IMR-90 (cell line): ENCODE results near the gene EIF1AD. TPM values are rescaled to one million over a fixed set of nuclear protein-coding genes. Genes with fewer than 3 reads are reported as not detected.

Experiments used
- ATAC-seq: fragments of 200-7000 bp; cut with Tn5 transposase; 2 replicates; pipeline ENCODE4 v1.9.1; 2020; ENCODE audit warnings: low read depth, mild to moderate bottlenecking, moderate library complexity
- BruUV-seq: library from RNA; stranded (reverse); fragments of 400-500 nt; replicated peaks from 2 replicates; lab custom pipeline; 2021; lab: Mats Ljungman, UMichigan
- CTCF ChIA-PET: fragments of 300-600 bp; formaldehyde crosslinking; extraction: SDS; loops from one replicate; lab custom pipeline; 2021; ENCODE audit warnings: antibody characterized with exemption; lab: Yijun Ruan, JAX
- POLR2A ChIA-PET: fragments of 300-600 bp; sonication (Branson Sonifier 250); formaldehyde crosslinking; loops from one replicate; lab custom pipeline; 2022; ENCODE audit warnings: antibody characterized with exemption; ENCODE audit not compliant: unreplicated experiment; lab: Charles Lee
- DNase-seq: peaks from one replicate; pipeline ENCODE4 v3.0.0; 2013
- H2AFZ ChIP-seq: replicated peaks from 2 replicates; pipeline ENCODE3; 2013; ENCODE audit warnings: low read length, mild to moderate bottlenecking; ENCODE audit not compliant: poor library complexity
- H2AK5ac ChIP-seq: 2 replicates; pipeline ENCODE4 v1.6.1; 2013; ENCODE audit warnings: low read depth, low read length, inconsistent platforms
- H2AK9ac ChIP-seq: replicated peaks from 2 replicates; pipeline ENCODE3; 2013; ENCODE audit warnings: mild to moderate bottlenecking, low read depth, low read length, moderate library complexity; ENCODE audit not compliant: poor library complexity
- H2BK120ac ChIP-seq: 2 replicates; pipeline ENCODE4 v1.6.1; 2013; ENCODE audit warnings: low read depth, low read length, inconsistent platforms
- H2BK15ac ChIP-seq: 3 replicates; pipeline ENCODE4 v1.6.1; 2013; ENCODE audit warnings: low read depth, low read length, inconsistent platforms
- H2BK20ac ChIP-seq: 2 replicates; pipeline ENCODE4 v1.6.1; 2013; ENCODE audit warnings: low read depth, mild to moderate bottlenecking, inconsistent platforms, low read length, moderate library complexity
- H2BK5ac ChIP-seq: 2 replicates; pipeline ENCODE4 v1.6.1; 2013; ENCODE audit warnings: mild to moderate bottlenecking, low read depth, low read length, inconsistent platforms; ENCODE audit not compliant: poor library complexity, severe bottlenecking
- H3K14ac ChIP-seq: replicated peaks from 2 replicates; pipeline ENCODE4 v1.6.1; 2013; ENCODE audit warnings: low read depth, low read length, inconsistent platforms
- H3K18ac ChIP-seq: 2 replicates; pipeline ENCODE4 v1.6.1; 2013; ENCODE audit warnings: low read depth, low read length, control low read depth
- H3K23ac ChIP-seq: 2 replicates; pipeline ENCODE4 v1.6.1; 2013; ENCODE audit warnings: low read depth, low read length, inconsistent platforms
- H3K27ac ChIP-seq: 2 replicates; pipeline ENCODE4 v1.5.1; 2013; ENCODE audit warnings: mild to moderate bottlenecking, control low read depth, low read length; ENCODE audit not compliant: insufficient read depth
- H3K27me3 ChIP-seq: 2 replicates; pipeline ENCODE4 v1.6.1; 2013; ENCODE audit warnings: low read length; ENCODE audit not compliant: control insufficient read depth, insufficient read depth
- H3K36me3 ChIP-seq: 2 replicates; pipeline ENCODE4 v1.6.1; 2013; ENCODE audit warnings: low read length, mixed read lengths; ENCODE audit not compliant: control insufficient read depth, insufficient read depth
- H3K4ac ChIP-seq: 2 replicates; pipeline ENCODE4 v1.6.1; 2013; ENCODE audit warnings: low read depth, low read length, inconsistent platforms
- H3K4me1 ChIP-seq: 2 replicates; pipeline ENCODE4 v1.6.1; 2013; ENCODE audit warnings: low read length, mixed read lengths; ENCODE audit not compliant: control insufficient read depth, insufficient read depth
- H3K4me2 ChIP-seq: 2 replicates; pipeline ENCODE4 v1.6.1; 2013; ENCODE audit warnings: low read depth, mild to moderate bottlenecking, control low read depth, low read length, moderate library complexity
- H3K4me3 ChIP-seq: 2 replicates; pipeline ENCODE4 v1.5.1; 2013; ENCODE audit warnings: low read depth, mild to moderate bottlenecking, control low read depth, low read length, moderate library complexity; ENCODE audit not compliant: insufficient read depth
- H3K56ac ChIP-seq: 2 replicates; pipeline ENCODE4 v1.6.1; 2013; ENCODE audit warnings: low read length, inconsistent platforms; ENCODE audit not compliant: insufficient read depth; ENCODE audit errors: extremely low read depth
- H3K79me1 ChIP-seq, 2 experiments: 2 replicates each; pipeline ENCODE4 v1.6.1; 2013; ENCODE audit warnings: low read length in 2 of 2, inconsistent platforms in 1 of 2, low read depth in 1 of 2
- H3K9ac ChIP-seq: 2 replicates; pipeline ENCODE4 v1.6.1; 2013; ENCODE audit warnings: low read depth, low read length, control low read depth
- H3K9me1 ChIP-seq: 2 replicates; pipeline ENCODE4 v1.6.1; 2013; ENCODE audit warnings: low read length, inconsistent platforms; ENCODE audit not compliant: insufficient read depth
- H3K9me3 ChIP-seq: 2 replicates; pipeline ENCODE4 v1.6.1; 2013; ENCODE audit warnings: low read length; ENCODE audit not compliant: control insufficient read depth, insufficient read depth
- H4K20me1 ChIP-seq: 2 replicates; pipeline ENCODE4 v1.6.1; 2013; ENCODE audit warnings: low read length, inconsistent platforms; ENCODE audit not compliant: insufficient read depth
- H4K5ac ChIP-seq: 2 replicates; pipeline ENCODE4 v1.6.1; 2013; ENCODE audit warnings: mild to moderate bottlenecking, low read depth, low read length, control low read depth
- H4K8ac ChIP-seq, 2 experiments: 2 replicates each; pipeline ENCODE4 v1.6.1; 2013; ENCODE audit warnings: low read depth in 2 of 2, low read length in 2 of 2, control low read depth in 1 of 2, inconsistent platforms in 1 of 2
- H4K91ac ChIP-seq: 2 replicates; pipeline ENCODE4 v1.6.1; 2013; ENCODE audit warnings: low read depth, low read length, inconsistent platforms; ENCODE audit not compliant: insufficient read depth
- BHLHE40 ChIP-seq: fragments of 150-350 bp; IDR thresholded peaks from 2 replicates; pipeline ENCODE4 v1.6.1; 2016; ENCODE audit warnings: mild to moderate bottlenecking, low read depth, low read length
- CEBPB ChIP-seq: IDR thresholded peaks from 2 replicates; pipeline ENCODE4 v1.6.1; 2012; ENCODE audit warnings: low read depth, low read length, improper control_type of control experiment
- CHD1 ChIP-seq: IDR thresholded peaks from 2 replicates; pipeline ENCODE4 v1.6.1; 2012; ENCODE audit warnings: low read depth, low read length, improper control_type of control experiment
- MAFK ChIP-seq: IDR thresholded peaks from 2 replicates; pipeline ENCODE4 v1.6.1; 2012; ENCODE audit warnings: low read depth, low read length, improper control_type of control experiment
- MAZ ChIP-seq: IDR thresholded peaks from 2 replicates; pipeline ENCODE4 v1.6.1; 2012; ENCODE audit warnings: low read depth, mild to moderate bottlenecking, low read length, improper control_type of control experiment, moderate library complexity, borderline replicate concordance
- MXI1 ChIP-seq: IDR thresholded peaks from 2 replicates; pipeline ENCODE4 v1.6.1; 2012; ENCODE audit warnings: low read depth, mild to moderate bottlenecking, low read length, moderate library complexity, borderline replicate concordance
- NFE2L2 ChIP-seq: fragments of 150-350 bp; IDR thresholded peaks from 2 replicates; pipeline ENCODE4 v1.6.1; 2016; ENCODE audit warnings: low read depth, mild to moderate bottlenecking, low read length
- POLR2A ChIP-seq: IDR thresholded peaks from 2 replicates; pipeline ENCODE4 v1.6.1; 2012; ENCODE audit warnings: mild to moderate bottlenecking, low read depth, low read length
- SMC3 ChIP-seq: fragments of 150-350 bp; IDR thresholded peaks from 2 replicates; pipeline ENCODE4 v1.6.1; 2016; ENCODE audit warnings: low read depth, mild to moderate bottlenecking, antibody characterized with exemption, low read length, moderate library complexity
- USF2 ChIP-seq: fragments of 150-350 bp; IDR thresholded peaks from 2 replicates; pipeline ENCODE4 v1.6.1; 2017; ENCODE audit warnings: mild to moderate bottlenecking, antibody characterized with exemption, low read length, low read depth
- WGBS, 2 experiments: methylation state at CpG; one replicate each; pipeline versions ENCODE4 v1.1.5 to v1.1.7; 2013; ENCODE audit warnings: missing lambda C conversion rate in 2 of 2; ENCODE audit not compliant: insufficient read length in 1 of 2; ENCODE audit errors: extremely low coverage in 2 of 2; 5-methylcytosine and 5-hydroxymethylcytosine counted together
- dilution Hi-C: fragments of 300-500 bp; cut with HindIII; formaldehyde crosslinking; loops from one replicate; pipeline ENCODE4 v1.14.3; 2018; ENCODE audit warnings: low sequenced_read_pairs; ENCODE audit not compliant: unreplicated experiment
- in situ Hi-C: fragments of 300-500 bp; cut with MboI; formaldehyde crosslinking; loops from 3 replicates; pipeline ENCODE4 v1.14.3; 2019; ENCODE audit warnings: low sequenced_read_pairs, inconsistent platforms, mixed read lengths
- intact Hi-C: fragments of 100-400 bp; cut with micrococcal nuclease; formaldehyde crosslinking; loops from 2 replicates; pipeline ENCODE4 v1.10.0; 2022
- polyA plus RNA-seq, 3 experiments: library from polyadenylated mRNA; depleted of rRNA; stranded (reverse); fragments of >200 nt; gene quantifications; 2 replicates each; pipeline ENCODE4 v1.2.3, GENCODE V29; 2012; ENCODE audit warnings: low replicate concordance in 1 of 3
- total RNA-seq: library from RNA; depleted of rRNA; stranded (reverse); fragments of >200 nt; gene quantifications from 2 replicates; pipeline ENCODE4 v1.2.3, GENCODE V29; 2012
- TF ChIP-seq, protein P1 (sequence below): conservative IDR thresholded peaks from 2 replicates; pipeline ENCODE4 v1.5.1; 2012; ENCODE audit warnings: mild to moderate bottlenecking, low read depth, low read length, improper control_type of control experiment

EIF1AD gene
- total and polyA plus RNA-seq, 2 of the 4 experiments (the other 2 are of a cell fraction): 32.5 to 62.6 TPM

GRCh38 chr11:66045177-66045639 lies 43.3 kb upstream of the EIF1AD start (continued):
- TF ChIP-seq, protein P1, sequence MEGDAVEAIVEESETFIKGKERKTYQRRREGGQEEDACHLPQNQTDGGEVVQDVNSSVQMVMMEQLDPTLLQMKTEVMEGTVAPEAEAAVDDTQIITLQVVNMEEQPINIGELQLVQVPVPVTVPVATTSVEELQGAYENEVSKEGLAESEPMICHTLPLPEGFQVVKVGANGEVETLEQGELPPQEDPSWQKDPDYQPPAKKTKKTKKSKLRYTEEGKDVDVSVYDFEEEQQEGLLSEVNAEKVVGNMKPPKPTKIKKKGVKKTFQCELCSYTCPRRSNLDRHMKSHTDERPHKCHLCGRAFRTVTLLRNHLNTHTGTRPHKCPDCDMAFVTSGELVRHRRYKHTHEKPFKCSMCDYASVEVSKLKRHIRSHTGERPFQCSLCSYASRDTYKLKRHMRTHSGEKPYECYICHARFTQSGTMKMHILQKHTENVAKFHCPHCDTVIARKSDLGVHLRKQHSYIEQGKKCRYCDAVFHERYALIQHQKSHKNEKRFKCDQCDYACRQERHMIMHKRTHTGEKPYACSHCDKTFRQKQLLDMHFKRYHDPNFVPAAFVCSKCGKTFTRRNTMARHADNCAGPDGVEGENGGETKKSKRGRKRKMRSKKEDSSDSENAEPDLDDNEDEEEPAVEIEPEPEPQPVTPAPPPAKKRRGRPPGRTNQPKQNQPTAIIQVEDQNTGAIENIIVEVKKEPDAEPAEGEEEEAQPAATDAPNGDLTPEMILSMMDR: peak; percentile 88
- TF ChIP-seq MXI1: no peak
- TF ChIP-seq SMC3: peak; percentile 68

- no peak overlapping the region for H2AK5ac ChIP-seq
- intact Hi-C loops (loop anchor here (2.0 kb wide), 1 partner anchor 42 kb away; the partner anchor contains the start of genes BANF1 and EIF1AD), in situ Hi-C loops (no loop called here), dilution Hi-C loops (no loop called here)
- no peak overlapping the region for H2BK5ac ChIP-seq
- no peak overlapping the region for H2BK15ac ChIP-seq
- H2AK9ac ChIP-seq: no peak overlapping the region
- no TSS peak for BruUV-seq
- no peak overlapping the region for H4K91ac ChIP-seq
- peaks cover 31% of the 10 kb centered on the region for H3K27me3 ChIP-seq
- ATAC-seq: no peak
- POLR2A ChIA-PET: no interaction called here
- no peak overlapping the region for H3K56ac ChIP-seq
- H3K79me1 ChIP-seq: no peaks in the 10 kb centered on the region
- WGBS, 2 experiments: 70% methylated on average over 3 of the region's 6 CpGs; no CpG with 5 or more reads in 1 of the 2 experiments
- 0 out of 2 replicates have a peak overlapping the region, but pooled peaks have one; percentile 30 for H3K4me2 ChIP-seq
- no peak overlapping the region for H3K9ac ChIP-seq
- no peak overlapping the region for H3K23ac ChIP-seq
- no peak overlapping the region for H2AFZ ChIP-seq
- H2BK20ac ChIP-seq: no peak overlapping the region
- no peaks in the 10 kb centered on the region for H3K4me1 ChIP-seq
- no peaks in the 10 kb centered on the region for H4K20me1 ChIP-seq
- H3K9me1 ChIP-seq: no peaks in the 10 kb centered on the region
- no peak overlapping the region for H4K8ac ChIP-seq
- CTCF ChIA-PET: interaction anchor here (0.7 to 1.7 kb wide), 7 partner anchors 10 to 333 kb away, joined by 3 to 5 read pairs (median 4); partner anchors contain the start of genes BANF1 and EIF1AD
- H3K36me3 ChIP-seq: no peaks in the 10 kb centered on the region
- no peak overlapping the region for H3K4me3 ChIP-seq
- no peaks in the 10 kb centered on the region; the same call in 1 of the 2 replicates for H3K9me3 ChIP-seq
- no peak for DNase-seq
- H3K14ac ChIP-seq: no peak overlapping the region
- H3K4ac ChIP-seq: no peak overlapping the region
- H3K18ac ChIP-seq: no peak overlapping the region
- H2BK120ac ChIP-seq: no peak overlapping the region
- H4K5ac ChIP-seq: no peak overlapping the region
- no peak overlapping the region for H3K27ac ChIP-seq
- TF ChIP-seq BHLHE40: no peak
- no peak for TF ChIP-seq POLR2A
- TF ChIP-seq NFE2L2: no peak
- no peak for TF ChIP-seq MAFK
- TF ChIP-seq SMC3: no peak
- TF ChIP-seq USF2: no peak
- no peak for TF ChIP-seq MAZ
- TF ChIP-seq CHD1: no peak
- TF ChIP-seq, protein P1: no peak
- no peak for TF ChIP-seq CEBPB
Measured at GRCh38 chr11:66044757-66045156, 42.8 kb upstream of the EIF1AD start.
